T-helper 1 cell treated with Interleukin-12 subunit alpha and Interleukin-12 subunit beta and Interleukin-4 antibody, amounts not matched to agents 30 ng/mL and 1 ng/mL, for 36 hours (primary cell): ENCODE measurements around the gene ZNF587. TPM values are rescaled to one million over a fixed set of nuclear protein-coding genes. Genes with fewer than 3 reads are reported as not detected.
"Not testable (repeated sequence)": the region's sequence is repeated elsewhere in the genome, so short reads cannot be mapped to it uniquely, and the experiment has no call there.

ENCODE experiments used
- intact Hi-C: fragments of 100-400 bp; cut with micrococcal nuclease; formaldehyde crosslinking; loops from one replicate; pipeline ENCODE4 v1.15.1; 2024
- total RNA-seq: library from RNA; stranded (reverse); gene quantifications from 2 replicates; pipeline ENCODE4 v1.2.3, GENCODE V29; 2022

ZNF587 gene
- total RNA-seq, 1 donor from 2014 or later = 42.6 TPM

GRCh38 chr19:57873883-57874799 lies 24.5 kb downstream of the ZNF587 start:
- intact Hi-C loops = not testable (repeated sequence)

- intact Hi-C loops = loop anchor here (10.0 kb wide), 1 partner anchor 269 kb away; the partner anchor contains the start of gene ZNF329
Observed at GRCh38 chr19:57886046-57886445, 36.4 kb downstream of the ZNF587 start.

GRCh38 chr19:57887195-57887941 lies 37.7 kb downstream of the ZNF587 start:
- intact Hi-C loops = loop anchor here (10.0 kb wide), 1 partner anchor 267 kb away; the partner anchor contains the start of gene ZNF329

- intact Hi-C loops = loop anchor here (1.0 to 10.0 kb wide), 3 partner anchors 39 to 267 kb away; partner anchors contain the start of genes ZNF329, ZNF552 and ZNF587
Observed at GRCh38 chr19:57888107-57888559, 38.5 kb downstream of the ZNF587 start.

GRCh38 chr19:57888560-57889231 lies 39.0 kb downstream of the ZNF587 start, which contains the start of gene ZNF814:
TSS of gene ZNF814 (minus strand) at chr19:57889037. CDS start at chr19:57888802, 235 bp downstream.
- intact Hi-C loops = loop anchor here (1.0 to 10.0 kb wide), 3 partner anchors 39 to 266 kb away; partner anchors contain the start of genes ZNF329, ZNF552 and ZNF587

DNA sequence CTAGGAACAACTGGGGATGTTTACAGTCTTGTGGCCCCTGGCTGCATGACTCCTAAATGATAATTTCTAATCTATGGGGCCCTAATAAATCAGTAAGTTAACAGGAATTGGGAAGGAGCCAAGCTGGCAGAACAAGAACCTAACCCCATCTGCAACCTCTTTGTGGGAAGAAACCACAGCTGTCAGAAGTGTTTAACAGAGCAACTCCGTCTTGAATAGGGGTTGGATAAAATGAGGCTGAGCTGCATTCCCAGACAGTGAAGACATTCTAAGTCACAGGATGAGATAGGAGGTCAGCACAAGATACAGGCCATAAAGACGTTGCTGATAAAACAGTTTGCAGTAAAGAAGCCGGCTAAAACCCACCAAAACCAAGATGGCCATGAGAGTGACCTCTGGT lies 41.0 kb downstream of the ZNF587 start:
- intact Hi-C loops = not testable (repeated sequence)

DNA sequence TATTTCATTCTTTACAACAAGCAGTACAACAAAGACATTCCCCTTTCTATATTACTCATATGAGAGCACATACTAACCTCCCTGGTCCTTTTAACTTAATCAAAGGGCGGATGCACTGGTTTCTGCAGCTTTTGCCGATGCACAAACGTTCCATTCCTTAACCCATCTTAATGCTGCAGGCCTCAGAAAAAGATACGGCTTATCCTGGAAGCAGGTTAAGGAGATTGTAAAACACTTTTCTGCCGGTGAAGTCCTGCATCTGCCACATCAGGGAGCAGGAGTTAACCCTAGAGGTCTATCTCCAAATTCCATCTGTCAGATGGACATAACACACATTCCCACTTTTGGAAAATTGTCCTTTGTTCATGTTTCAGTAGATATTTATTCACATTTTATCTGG lies 50.7 kb downstream of the ZNF587 start:
- intact Hi-C loops = no loop called here

DNA sequence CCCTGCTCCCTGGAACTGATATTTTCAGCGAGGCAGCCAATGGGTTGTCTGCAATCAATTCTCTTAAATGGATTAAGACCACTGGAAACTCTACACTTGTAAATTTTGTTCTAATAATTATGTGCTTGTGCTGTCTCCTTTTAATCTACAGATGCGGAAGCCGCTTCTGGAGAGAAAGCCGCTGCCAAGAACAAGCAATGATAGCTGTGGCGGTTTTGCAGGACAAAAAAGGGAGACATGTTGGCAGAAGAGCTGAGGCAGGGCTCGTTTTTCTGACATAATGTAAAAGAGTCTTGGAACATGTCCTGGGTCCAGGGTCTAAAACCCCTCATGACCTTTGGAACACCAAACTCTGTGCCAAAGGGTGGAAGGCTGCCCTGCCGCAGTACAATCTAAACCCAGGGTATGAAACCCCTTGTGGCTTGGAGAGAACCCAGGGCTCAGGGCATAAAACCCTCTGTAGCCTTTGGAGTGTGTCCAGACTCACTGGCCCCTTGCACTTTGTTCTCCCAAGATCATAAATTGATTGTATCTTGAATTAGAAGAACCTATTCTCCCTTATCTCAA lies 54.0 kb downstream of the ZNF587 start:
- intact Hi-C loops = loop anchor here (1.0 kb wide), 1 partner anchor 438 kb away; no protein-coding TSS in a partner anchor

- intact Hi-C loops = no loop called here
Observed at GRCh38 chr19:57905258-57905657, 55.6 kb downstream of the ZNF587 start.

GRCh38 chr19:57907394-57907793 lies 57.7 kb downstream of the ZNF587 start:
- intact Hi-C loops = no loop called here

- intact Hi-C loops = no loop called here
Observed at GRCh38 chr19:57914531-57914930, 64.9 kb downstream of the ZNF587 start.

Other genes starting within 250 kb of the ZNF587 start
- 6.6 and 6.8 TPM in 2 replicates for gene ZNF530, start 250.0 kb upstream of the ZNF587 start, total RNA-seq
- gene ZNF134, start 235.6 kb upstream of the ZNF587 start, total RNA-seq = 13.9 and 18.5 TPM in 2 replicates
- 14.4 and 15.4 TPM in 2 replicates for gene ZNF211, start 216.7 kb upstream of the ZNF587 start, total RNA-seq
- gene ZSCAN4, start 180.9 kb upstream of the ZNF587 start, total RNA-seq = not detected in 2 replicates
- 10.0 and 12.8 TPM in 2 replicates for gene ZNF551, start 167.9 kb upstream of the ZNF587 start, total RNA-seq
- gene ZNF154, start 140.7 kb upstream of the ZNF587 start, total RNA-seq = 8.5 and 9.3 TPM in 2 replicates
- 12.2 and 13.0 TPM in 2 replicates for gene ZNF671, start 122.2 kb upstream of the ZNF587 start, total RNA-seq
- 15.4 and 16.4 TPM in 2 replicates for gene ZNF776, start 103.0 kb upstream of the ZNF587 start, total RNA-seq
- gene ZNF586, start 80.2 kb upstream of the ZNF587 start, total RNA-seq = 18.4 and 18.5 TPM in 2 replicates
- gene ZNF552, start 34.9 kb upstream of the ZNF587 start, total RNA-seq = 10.4 and 11.0 TPM in 2 replicates
- 17.7 and 22.2 TPM in 2 replicates for gene ZNF587B, start 19.6 kb upstream of the ZNF587 start, total RNA-seq
- gene ZNF814, start 39.2 kb downstream of the ZNF587 start, total RNA-seq = 12.5 and 12.9 TPM in 2 replicates
- gene ZNF417, start 66.7 kb downstream of the ZNF587 start, total RNA-seq = 16.5 and 21.6 TPM in 2 replicates
- gene ZNF418, start 85.5 kb downstream of the ZNF587 start, total RNA-seq = 1.5 and 2.3 TPM in 2 replicates
- gene ZNF256, start 97.8 kb downstream of the ZNF587 start, total RNA-seq = 4.0 and 5.4 TPM in 2 replicates
- gene C19orf18, start 124.7 kb downstream of the ZNF587 start, total RNA-seq = 0.32 TPM in 1 of 2 replicates, not detected in the other
- 9.2 and 11.5 TPM in 2 replicates for gene ZNF606, start 153.0 kb downstream of the ZNF587 start, total RNA-seq
- not detected in 2 replicates for gene ZSCAN1, start 184.2 kb downstream of the ZNF587 start, total RNA-seq
- gene ZNF135, start 209.4 kb downstream of the ZNF587 start, total RNA-seq = 0.12 TPM in 1 of 2 replicates, not detected in the other
- 4.3 and 5.0 TPM in 2 replicates for gene ZSCAN18, start 248.4 kb downstream of the ZNF587 start, total RNA-seq